ENCODE results near the gene KLHL30.

KLHL30 gene

DNA sequence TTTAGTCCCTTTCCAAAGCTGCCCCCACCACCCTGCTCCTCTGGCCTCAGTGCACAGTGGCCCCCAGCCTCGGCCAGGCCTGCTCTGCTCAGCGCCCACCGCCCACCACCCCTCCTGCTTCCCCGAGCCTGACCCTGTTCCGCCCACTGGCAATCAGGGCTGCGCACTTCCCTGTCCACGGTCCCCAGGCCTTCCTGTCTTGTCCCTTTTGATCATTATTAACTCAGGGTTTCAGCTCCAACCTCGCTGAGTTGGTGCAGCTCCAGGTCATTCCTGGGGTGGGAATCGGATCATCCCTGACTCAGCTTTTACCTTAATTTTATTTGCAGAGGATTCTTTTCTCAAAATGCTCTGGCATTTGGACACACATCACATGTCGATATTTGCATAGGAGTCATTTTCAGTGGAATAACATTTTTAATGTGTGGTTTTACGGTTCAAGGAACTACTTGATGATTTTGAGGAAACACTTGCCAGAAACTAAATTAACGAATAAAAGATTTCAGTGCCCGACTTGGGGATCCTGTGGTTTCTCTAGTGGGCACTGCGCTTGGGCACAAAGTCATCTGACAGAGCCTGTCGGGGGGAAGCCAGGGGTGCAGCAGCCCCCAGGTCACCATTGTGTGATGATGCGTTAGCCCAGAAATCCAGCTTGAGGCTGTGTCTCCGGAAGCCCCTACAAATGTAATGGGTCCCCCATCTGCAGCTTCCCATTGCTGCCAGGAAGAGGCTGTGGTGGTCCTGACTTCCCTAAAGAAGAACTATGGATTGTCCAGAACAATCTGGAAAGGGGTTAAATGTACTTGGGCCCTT lies 39.4 kb upstream of the KLHL30 start:
- DNase-seq (ENCODE audit: low spot score): no peak
- in situ Hi-C loops (cut with MboI; ENCODE audit: low sequenced_read_pairs, unreplicated experiment): no loop called here
- TF ChIP-seq, protein P1, sequence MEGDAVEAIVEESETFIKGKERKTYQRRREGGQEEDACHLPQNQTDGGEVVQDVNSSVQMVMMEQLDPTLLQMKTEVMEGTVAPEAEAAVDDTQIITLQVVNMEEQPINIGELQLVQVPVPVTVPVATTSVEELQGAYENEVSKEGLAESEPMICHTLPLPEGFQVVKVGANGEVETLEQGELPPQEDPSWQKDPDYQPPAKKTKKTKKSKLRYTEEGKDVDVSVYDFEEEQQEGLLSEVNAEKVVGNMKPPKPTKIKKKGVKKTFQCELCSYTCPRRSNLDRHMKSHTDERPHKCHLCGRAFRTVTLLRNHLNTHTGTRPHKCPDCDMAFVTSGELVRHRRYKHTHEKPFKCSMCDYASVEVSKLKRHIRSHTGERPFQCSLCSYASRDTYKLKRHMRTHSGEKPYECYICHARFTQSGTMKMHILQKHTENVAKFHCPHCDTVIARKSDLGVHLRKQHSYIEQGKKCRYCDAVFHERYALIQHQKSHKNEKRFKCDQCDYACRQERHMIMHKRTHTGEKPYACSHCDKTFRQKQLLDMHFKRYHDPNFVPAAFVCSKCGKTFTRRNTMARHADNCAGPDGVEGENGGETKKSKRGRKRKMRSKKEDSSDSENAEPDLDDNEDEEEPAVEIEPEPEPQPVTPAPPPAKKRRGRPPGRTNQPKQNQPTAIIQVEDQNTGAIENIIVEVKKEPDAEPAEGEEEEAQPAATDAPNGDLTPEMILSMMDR (IDR thresholded peaks at IDR 0.05; ENCODE audit: borderline replicate concordance, control extremely low read depth, extremely low read depth, insufficient read depth, missing control alignments): no peak

DNA sequence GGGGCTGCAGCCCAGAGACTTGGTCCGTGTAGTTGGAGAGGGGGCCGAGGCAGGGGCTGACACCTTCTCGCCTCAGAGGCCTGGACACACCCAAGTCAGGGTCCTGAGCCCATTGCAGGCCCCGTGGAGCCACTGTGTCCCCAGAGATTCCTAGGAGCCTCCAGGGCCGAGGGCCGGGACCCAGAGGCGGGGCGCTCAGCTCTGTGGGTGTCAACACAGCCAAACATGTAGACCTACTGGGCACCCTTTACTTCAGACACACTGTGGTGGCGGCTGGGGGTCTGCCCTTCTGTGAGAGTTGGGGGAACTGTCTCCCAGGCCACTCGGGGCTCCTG lies 38.8 kb upstream of the KLHL30 start:
- TF ChIP-seq, protein P1 (IDR thresholded peaks at IDR 0.05; ENCODE audit: borderline replicate concordance, control extremely low read depth, extremely low read depth, insufficient read depth, missing control alignments): no peak
- in situ Hi-C loops (cut with MboI; ENCODE audit: low sequenced_read_pairs, unreplicated experiment): no loop called here

DNA sequence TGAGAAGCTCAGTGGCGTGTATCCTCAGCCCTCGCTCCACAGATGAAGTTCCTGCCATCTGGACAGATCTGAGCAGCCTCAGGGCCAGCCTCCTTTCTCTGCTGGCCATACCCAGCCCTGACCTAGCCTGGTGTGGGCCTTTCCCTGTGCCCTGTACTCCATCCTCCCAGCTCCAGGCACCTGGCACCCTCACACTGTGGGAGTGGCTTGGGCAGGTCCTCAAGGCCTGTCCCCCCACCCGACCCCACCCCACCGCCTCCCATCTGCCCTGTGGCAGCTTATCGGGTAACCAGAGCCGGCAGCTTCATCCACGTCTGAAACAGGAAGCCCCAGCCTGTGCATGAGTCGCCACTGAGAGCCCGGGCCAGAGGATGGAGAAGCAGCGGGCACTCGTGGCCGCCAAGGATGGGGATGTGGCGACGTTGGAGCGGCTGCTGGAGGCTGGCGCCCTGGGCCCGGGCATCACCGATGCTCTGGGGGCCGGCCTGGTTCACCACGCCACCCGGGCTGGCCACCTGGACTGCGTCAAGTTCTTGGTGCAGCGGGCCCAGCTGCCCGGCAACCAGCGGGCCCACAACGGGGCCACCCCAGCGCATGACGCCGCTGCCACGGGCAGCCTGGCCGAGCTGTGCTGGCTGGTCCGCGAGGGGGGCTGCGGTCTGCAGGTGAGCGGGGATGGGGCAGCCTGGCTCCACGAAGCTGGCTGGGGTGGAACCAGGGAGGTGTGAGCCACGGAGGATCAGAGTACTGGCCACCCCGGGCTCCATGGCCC lies 38.2 kb upstream of the KLHL30 start, which contains the start of gene ESPNL:
TSS of gene ESPNL (plus strand) at position 292 of the 772 bp plus-strand sequence. CDS start at position 372, 80 bp downstream.
- in situ Hi-C loops (cut with MboI; ENCODE audit: low sequenced_read_pairs, unreplicated experiment): no loop called here
- no peak for DNase-seq (ENCODE audit: low spot score)
- TF ChIP-seq, protein P1 (IDR thresholded peaks at IDR 0.05; ENCODE audit: borderline replicate concordance, control extremely low read depth, extremely low read depth, insufficient read depth, missing control alignments): no peak

More for the DNA sequence above, 38.8 kb upstream of the KLHL30 start:
- no peak for DNase-seq (ENCODE audit: low spot score)

DNA sequence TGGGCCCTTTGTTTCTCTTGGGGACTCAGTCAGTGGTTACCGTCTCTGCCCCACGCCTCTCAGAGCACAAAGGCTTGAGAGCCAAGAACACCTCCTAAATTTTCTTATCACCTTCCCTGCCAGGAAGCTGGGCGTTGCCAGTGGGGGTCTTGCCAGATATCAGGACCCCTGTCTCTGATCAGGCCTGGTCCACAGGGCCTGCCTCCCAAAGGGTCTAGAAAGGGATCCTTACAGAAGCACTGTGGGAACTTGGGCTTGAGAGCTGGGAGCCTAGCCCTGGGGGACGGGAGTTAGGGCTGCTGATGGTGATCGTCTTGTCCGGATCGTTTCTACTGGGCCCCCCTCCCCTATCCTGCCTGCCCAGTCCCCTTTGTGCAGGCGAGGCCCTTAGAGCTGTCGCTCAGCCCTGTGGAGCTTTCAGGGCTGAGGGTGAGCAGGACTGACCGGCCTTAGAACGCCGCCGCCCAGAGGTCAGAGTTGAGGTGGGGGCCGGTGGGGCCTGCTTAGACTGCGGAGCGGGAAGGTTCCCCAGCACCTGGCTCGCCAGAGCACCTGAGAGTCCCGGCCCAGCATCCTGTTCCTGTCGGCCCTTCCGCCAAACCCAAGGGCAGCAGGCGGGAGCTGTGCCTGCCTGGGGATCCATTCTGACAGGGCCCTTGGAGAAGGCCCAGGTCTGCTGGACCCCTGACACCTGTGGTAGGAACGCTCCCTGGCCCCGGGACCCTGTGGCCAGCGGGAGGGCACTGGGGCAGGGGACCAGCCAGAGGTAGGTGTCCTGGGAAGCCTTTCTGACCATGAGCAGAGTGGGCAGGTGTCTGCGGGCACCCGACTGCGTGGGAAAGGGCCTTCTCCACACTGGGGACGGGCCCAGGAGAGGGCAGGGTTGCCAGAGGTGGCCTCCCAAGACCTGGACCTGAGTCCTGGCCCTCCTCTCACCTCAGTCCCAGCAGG lies 37.4 kb upstream of the KLHL30 start:
- TF ChIP-seq, protein P1 (IDR thresholded peaks at IDR 0.05; ENCODE audit: borderline replicate concordance, control extremely low read depth, extremely low read depth, insufficient read depth, missing control alignments): no peak
- DNase-seq (ENCODE audit: low spot score): no peak
- in situ Hi-C loops (cut with MboI; ENCODE audit: low sequenced_read_pairs, unreplicated experiment): no loop called here

DNA sequence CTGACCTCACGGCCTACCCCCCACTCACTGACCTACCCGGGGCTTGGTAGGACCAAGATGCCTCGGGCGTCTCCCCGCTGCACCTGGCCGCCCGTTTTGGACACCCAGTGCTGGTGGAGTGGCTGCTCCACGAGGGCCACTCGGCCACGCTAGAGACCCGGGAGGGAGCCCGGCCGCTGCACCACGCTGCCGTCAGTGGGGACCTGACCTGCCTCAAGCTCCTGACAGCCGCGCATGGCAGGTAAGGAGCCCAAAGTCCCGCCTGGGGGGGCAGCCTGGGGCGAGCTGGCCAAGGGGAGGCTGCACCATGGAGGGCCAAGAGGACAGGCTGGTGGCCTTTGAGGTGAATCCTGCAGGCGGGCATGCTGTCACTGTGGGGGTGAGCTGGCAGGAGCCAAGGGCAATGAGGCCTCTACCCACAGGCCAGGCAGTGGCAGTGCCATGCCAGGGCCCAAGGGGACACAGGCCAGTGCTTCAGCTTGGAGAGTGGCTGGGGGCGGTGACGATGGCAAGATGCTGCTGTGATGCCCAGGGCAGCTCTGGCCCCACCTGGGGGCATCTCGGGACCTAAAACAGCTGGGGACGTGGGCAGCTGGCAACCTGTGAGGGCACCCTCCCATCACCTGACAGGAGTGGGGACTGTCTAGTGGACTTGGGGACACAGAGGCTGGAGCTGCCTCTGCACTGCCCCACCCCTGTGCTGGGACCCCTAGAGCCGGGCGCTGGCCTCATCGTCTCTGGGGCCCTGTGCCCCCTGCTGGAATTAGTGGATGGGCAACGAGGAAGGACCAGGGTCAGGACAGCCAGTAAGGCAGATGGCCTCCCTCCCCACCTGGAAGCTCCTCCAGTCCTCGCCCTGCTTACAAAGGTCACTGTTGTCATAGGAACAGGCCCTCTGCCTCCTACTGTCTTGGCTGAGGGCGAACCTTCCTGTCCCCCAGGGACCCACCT lies 36.3 kb upstream of the KLHL30 start:
- in situ Hi-C loops (cut with MboI; ENCODE audit: low sequenced_read_pairs, unreplicated experiment): no loop called here
- TF ChIP-seq, protein P1 (IDR thresholded peaks at IDR 0.05; ENCODE audit: borderline replicate concordance, control extremely low read depth, extremely low read depth, insufficient read depth, missing control alignments): no peak

More for the DNA sequence above, 36.3 kb upstream of the KLHL30 start:
- DNase-seq (ENCODE audit: low spot score): no peak
